Measurements from ENCODE around the gene HAUS5.
"Not testable (repeated sequence)": the region's sequence is repeated elsewhere in the genome, so short reads cannot be mapped to it uniquely, and the experiment has no call there.

HAUS5 gene

DNA sequence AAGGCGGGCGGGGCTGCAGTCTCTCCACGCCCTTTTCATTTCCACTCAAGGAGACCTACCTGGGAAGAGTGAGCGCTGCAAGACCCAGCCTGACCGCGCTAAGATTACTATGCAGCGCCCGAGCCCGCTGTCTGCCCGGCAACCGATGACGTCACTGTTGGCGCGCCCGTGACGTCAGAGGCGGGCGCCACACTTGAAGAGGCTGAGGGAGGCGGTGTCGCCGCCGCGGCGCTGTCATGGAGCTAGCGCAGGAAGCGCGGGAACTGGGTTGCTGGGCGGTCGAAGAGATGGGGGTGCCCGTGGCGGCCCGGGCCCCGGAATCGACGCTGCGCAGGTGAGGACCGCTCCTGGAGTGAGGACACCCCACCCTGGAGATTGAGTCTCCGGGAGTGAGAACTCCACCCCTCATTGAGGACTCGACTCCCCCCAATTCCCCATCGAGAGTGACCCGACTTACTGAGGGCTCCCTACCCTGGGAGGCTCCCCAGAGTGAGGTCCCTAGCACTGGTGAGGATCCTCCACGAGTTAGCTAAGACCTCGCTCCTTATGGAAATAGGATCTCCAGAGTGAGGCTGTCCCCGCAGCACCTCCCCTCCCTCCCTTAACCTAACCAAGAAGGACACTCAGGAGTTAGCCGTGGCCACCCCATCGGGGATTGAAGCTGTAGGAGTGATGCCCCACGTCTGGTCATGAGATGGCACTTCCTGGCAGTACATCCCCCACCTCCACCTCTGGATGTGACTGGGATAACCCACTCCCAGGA lies at the start of gene HAUS5:
HAUS5 (plus strand) TSS at position 177 of the 763 bp plus-strand sequence; CDS start at position 237, 60 bp downstream.
- peak; percentile 95 for DNase-seq

GRCh38 chr19:35562776-35563175 lies 49.8 kb upstream of the HAUS5 start:
- DNase-seq, result no peak

- no peak for DNase-seq
These were observed 49.2 kb upstream of the HAUS5 start, which contains the start of gene ATP4A for GRCh38 chr19:35563207-35563829. ATP4A (minus strand) TSS chr19:35563658; CDS start chr19:35563629, 29 bp downstream.

DNA sequence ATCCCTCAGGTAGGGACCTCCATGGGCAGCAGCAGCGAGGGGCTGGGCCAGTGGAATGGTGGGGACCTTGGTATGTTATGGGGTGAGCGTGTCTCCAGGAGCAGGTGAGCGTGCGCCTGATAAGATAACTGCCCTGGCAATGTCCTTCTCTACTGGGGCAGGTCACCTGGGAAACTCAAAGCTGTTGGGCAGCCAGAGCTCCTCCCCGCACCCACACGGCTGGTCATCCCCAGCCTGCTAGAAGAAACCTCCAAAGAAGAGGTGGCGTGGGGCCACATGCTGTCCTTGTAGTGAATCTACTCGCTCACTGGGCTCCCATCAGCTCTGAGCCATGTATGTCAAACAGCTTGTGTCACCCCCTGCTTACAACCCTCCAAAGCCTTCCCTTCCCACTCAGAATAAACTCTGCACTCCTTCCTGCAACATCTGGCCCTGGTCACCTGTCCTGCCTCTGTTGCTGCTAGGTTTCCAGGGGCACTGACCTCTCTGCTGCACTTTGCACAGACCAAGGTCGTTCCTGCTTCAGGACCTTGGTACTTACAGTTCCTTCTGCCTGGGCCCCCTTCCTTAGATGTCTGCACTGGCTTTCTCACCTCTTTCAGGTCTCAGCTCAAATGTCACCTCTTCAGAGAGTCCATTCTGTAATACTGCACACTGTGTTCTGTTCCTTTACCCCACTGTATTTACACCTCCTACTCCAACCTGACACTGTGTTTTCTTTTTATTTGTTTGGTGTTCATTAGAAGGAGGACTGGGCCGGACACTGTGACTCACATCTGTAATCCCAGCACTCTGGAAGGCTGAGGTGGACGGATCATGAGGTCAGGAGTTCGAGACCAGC lies 47.3 kb upstream of the HAUS5 start:
- no peak for DNase-seq

DNA sequence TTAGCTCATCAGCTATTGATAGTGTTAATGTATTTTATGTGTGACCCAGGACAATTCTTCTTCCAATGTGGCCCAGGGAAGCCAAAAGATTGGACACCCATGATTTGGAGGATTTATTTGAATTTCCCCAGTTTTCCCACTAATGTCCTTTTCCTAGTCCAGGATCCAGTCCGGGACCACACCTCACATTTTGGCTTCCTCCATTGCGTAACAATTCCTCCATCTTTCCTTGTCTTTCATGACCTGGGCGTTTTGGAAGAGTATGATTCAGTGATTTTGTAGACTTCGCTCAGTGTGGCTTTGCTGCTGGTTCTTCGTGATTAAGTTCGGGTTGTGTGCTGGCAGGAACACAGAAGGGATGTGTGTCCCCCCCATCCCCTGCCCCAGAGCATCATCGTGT lies 45.8 kb upstream of the HAUS5 start:
- no peak for DNase-seq

DNA sequence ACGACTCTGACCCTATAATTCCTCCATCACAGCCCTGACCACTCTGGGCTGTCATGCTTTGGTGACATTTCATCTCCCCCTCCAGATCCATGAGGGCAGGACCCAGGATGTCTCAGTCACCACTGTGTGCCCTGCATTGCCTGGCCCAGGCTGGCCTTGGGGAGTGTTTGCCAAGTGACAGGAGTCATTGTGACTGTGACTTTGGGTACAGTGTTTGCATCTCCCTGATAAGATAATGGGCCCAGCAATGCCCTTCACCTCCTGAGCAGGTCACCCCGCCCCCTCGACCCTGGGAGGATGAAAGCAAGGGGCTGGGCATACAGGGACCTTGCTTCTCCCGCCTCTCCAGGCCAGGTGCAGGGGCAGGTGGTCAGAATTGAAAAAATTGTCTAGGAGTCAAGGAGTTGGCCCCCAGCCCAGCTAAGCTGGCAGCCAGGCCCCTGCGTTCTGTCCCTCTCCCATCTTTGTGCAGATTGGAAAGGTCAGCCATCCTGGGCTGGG lies 43.2 kb upstream of the HAUS5 start:
- no peak for DNase-seq

GRCh38 chr19:35571406-35571965 lies 41.0 kb upstream of the HAUS5 start:
- DNase-seq, result no peak

- no peak for DNase-seq
These were observed 34.6 kb upstream of the HAUS5 start for GRCh38 chr19:35577918-35578317.

DNA sequence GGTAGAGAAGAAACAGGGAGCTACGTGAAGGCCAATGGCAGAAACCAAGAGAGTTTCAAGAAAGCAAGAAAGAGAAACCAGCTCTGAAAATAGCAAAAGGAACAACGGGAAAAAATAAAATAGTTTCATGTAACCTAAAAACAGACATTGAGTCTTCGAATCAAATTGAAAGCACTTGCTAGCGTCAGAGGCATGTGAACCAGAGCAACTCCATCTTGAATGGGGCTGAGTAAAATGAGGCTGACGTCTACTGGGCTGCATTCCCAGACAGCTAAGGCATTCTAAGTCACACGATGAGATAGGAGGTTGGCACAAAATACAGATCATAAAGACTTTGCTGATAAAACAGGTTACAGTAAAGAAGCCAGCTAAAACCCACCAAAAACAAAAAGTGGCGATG lies 33.8 kb upstream of the HAUS5 start:
- no peak for DNase-seq

DNA sequence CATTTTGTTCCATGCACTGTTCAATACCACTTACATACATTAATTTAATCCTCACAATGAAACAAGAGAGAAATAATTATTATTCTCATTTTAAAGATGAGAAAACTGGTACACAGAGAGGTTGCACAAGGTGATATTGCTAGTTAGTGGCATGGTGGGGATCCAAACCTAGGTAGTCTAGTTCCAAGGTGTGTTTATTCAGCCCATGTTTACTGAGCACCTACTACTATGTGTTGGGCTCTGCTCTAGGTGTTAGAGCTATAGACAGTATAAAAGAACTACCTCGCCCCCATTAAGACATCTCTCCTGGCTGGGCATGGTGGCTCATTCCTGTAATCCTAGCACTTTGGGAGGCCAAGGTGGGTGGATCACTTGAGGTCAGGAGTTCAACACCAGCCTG lies 29.8 kb upstream of the HAUS5 start:
- no peak for DNase-seq

- peak in 1 of 2 experiments; percentile 16 for DNase-seq
These were observed 26.7 kb upstream of the HAUS5 start, which contains the start of gene PMIS2 for GRCh38 chr19:35585848-35586247. PMIS2 (plus strand) TSS chr19:35586173; CDS start chr19:35586260, 87 bp downstream.

- DNase-seq, result no peak
These were observed 25.2 kb upstream of the HAUS5 start for GRCh38 chr19:35587321-35587720.

GRCh38 chr19:35590875-35591274 lies 21.7 kb upstream of the HAUS5 start:
- DNase-seq, result no peak

- peak; percentile 16 to 24 for DNase-seq
These were observed 20.3 kb upstream of the HAUS5 start for GRCh38 chr19:35592226-35592625.

GRCh38 chr19:35595026-35595425 lies 17.5 kb upstream of the HAUS5 start:
- DNase-seq, result not testable (repeated sequence)

GRCh38 chr19:35595928-35596327 lies 16.6 kb upstream of the HAUS5 start:
- DNase-seq, result no peak

DNA sequence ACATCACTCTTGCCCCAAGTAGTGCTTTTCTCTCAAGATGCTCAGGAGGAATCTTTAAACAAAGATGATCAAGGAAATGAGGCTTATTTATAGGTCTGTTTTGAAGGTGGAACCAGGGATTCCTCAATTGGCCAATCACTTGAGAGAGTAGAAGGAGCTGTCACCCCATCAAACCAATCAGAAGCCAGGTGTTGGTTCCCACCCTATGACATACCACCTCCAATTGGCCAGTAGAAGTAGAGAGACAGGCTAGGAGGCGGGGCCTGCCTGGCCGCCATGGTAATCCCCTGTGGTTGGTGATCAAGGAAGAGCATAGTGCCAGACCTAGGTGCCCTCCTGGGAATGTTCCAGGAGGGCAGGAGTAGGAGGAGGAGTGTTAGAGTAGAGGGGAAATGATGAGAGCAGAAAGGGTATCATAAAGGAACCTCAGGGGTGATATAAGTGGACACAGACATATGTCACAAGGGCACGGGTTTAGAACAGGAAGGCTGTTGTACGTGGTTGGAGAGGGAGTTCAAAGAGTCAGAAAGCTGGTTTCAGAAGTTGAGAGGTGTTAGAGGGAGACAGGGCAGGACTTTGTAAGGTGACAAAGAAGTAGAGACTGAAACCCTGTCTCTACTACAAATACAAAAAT lies 16.1 kb upstream of the HAUS5 start:
- DNase-seq, result peak; percentile 22 to 23

DNA sequence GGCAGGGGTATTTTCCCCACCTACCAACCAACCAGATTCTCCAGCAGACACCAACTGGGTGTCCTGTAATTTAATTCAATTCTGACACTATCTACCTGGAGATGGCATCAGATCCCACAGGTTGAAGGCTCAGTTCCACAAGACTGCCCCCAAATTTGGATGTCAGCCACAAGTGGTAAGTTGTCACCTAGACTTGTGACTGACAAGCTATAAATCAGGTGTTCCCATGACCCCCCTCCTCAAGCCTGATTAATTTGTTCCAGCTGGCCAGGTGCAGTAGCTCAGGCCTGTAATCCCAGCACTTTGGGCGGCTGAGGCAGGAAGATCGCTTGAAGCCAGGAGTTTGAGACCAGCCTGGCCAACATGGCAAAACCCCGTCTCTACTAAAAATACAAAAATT lies 10.6 kb upstream of the HAUS5 start:
- DNase-seq, result no peak

DNA sequence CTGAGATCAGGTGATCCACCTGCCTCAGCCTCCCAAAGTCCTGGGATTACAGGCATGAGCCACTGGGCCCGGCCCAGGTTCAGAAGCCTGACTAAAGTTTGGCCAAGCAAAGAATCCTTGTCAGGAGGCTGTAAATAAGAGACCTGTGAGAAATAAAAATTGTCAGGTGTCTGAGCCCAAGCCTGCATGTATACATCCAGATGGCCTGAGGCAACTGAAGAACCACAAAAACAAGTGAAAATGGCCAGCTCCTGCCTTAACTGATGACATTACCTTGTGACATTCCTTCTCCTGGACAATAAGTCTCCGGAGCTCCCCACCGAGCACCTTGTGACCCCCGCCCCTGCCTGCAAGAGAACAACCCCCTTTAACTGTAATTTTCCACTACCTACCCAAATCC lies 8.1 kb upstream of the HAUS5 start:
- not testable (repeated sequence) for DNase-seq

DNA sequence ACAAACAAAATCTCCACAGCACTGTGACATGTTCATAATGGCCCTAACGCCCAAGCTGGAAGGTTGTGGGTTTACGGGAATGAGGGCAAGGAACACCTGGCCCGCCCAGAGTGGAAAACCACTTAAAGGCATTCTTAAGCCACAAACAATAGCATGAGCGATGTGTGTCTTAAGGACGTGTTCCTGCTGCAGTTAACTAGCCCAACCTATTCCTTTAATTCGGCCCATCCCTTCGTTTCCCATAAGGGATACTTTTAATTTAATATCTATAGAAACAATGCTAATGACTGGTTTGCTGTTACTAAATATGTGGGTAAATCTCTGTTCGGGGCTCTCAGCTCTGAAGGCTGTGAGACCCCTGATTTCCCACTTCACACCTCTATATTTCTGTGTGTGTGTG lies 5.4 kb upstream of the HAUS5 start:
- not testable (repeated sequence) for DNase-seq

- DNase-seq, result no peak
These were observed 4.9 kb upstream of the HAUS5 start for GRCh38 chr19:35607661-35608060.

DNA sequence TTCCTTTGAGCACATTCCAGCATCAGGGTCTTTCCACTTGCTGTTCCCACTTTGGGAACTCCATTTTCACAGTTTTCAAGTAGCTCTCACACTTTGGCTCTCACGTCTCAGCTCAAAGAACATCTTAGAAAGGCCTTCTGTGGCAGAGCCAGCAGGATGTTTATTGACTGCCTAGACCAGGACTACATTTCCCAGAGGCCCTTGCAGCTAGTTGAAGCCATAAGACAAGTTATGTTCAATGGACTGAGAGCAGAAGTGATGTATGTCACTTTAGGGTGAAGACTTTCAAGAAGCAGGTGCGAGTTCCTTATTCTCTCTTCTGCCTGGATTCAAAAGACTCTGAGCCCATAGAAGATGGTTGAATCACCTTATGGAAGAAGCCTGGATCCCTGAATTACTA lies 4.3 kb upstream of the HAUS5 start:
- no peak for DNase-seq

Measured in activated CD4-positive, alpha-beta T cell treated with anti-CD3 and anti-CD28 coated beads, Interleukin-2, amount 50 U/mL, for 48 hours (primary cell).